HT-29 (cell line): Measurements from ENCODE around the gene SYNGR1. TPM values are rescaled to one million over a fixed set of nuclear protein-coding genes. Genes with fewer than 3 reads are reported as not detected.
"Not testable (repeated sequence)": the region's sequence is repeated elsewhere in the genome, so short reads cannot be mapped to it uniquely, and the experiment has no call there.

Experiments used
- DNase-seq: peaks from one replicate; pipeline ENCODE4 v3.0.0-alpha.2; 2015; ENCODE audit warnings: low spot score
- total RNA-seq: library from RNA; depleted of rRNA; stranded (reverse); fragments of >200 nt; shearing (Covaris generic); gene quantifications from 2 replicates; pipeline ENCODE4 v1.2.3, GENCODE V29; 2014

Gene SYNGR1
- total RNA-seq, 1 experiment from 2014 or later = not detected

DNA sequence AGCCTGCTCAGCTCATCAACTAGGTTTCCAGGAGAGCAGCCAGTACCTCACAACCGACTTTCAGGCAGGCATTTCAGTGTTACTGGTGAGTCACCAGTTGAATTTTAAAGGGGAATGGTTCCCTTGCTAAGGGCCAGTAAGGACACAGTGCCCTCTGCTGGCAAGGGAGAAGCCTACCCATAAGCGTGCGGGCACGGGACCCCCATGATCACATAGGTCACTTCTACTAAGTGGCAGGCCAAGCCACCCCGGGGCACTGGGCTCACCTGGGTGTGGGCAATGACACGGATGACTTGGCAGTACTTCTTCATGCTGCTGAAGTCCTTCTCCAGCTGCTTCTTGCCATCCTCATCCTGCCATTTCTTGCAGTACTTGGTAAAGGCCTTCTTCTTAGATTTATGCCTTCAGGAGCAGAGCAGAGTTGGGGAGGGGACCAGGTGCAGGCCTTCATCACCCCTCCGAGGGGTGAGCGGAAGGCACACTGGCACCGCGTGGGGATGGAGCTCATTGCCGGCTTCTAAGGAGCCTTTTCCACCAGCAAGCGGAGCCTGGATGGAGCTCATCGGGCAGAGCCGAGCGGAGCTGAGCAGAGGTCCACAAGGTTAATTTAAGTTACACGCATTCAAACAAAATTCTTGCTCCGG is 33.2 kb upstream of the SYNGR1 start:
- DNase-seq = peak; percentile 80

DNA sequence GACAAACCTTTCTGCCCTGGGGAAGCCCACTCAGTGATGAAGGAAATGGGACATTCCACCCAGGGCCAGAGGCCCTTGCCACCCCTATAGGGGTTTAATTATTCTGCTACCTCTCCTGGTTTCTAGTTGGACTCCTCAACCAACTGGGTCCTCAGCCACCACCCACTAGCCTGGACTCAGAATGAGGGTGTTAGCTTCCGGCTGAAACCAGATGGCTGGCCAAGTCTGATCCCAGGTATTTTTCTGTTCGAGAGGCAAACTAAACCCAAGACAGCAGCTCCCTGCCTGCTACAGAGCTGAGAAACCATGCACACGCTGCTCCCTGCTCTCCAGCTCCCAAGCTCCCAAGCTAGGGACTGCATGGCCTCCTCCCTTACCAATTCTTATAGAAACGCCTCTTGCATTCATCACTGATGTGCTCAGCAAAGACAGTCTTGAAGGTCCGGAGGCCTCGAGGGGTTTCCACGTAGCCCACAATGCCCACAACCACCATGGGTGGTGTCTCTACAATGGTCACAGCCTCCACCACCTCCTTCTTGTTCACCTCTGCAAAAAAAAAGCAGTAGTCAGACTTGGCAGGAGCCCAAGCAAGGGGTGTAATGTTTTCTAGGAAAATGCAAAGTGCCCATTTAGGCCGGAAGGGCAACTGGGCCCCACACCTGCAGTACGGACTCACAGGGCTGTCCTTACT is 32.6 kb upstream of the SYNGR1 start:
- DNase-seq = peak; percentile 23

DNA sequence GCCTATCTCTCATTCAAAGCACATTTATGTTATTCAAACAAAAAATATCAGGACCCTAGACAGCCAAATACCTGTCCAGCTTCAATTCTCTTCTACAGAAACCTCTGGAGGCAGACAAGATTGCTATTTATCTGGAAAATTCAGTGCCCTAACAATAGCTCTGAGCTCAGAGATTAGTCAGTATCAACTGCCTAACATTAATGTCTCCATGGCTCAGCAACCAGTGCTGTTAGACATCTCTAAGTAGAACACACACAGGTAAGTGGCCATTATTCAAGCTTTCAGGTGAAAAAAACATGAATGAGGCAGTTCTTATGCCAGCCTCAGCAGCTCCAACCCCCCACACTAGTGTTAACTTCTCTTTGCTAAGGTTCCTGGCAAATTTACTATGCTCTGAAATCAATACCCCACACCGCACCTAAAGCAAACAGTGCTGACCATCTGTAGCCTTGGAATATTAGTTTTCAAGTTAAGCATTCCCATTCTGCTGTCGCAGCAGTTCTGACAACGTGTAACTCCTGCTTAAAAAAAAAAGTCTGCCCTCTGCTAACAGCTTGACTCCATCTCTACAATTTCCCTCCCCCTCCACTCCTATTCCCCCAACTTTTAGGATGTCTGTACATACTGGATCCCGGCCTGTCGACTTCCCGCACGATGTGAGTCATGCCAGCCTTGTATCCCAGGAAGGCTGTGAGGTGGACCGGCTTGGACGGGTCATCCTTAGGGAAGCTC is 31.9 kb upstream of the SYNGR1 start:
- no peak for DNase-seq

DNA sequence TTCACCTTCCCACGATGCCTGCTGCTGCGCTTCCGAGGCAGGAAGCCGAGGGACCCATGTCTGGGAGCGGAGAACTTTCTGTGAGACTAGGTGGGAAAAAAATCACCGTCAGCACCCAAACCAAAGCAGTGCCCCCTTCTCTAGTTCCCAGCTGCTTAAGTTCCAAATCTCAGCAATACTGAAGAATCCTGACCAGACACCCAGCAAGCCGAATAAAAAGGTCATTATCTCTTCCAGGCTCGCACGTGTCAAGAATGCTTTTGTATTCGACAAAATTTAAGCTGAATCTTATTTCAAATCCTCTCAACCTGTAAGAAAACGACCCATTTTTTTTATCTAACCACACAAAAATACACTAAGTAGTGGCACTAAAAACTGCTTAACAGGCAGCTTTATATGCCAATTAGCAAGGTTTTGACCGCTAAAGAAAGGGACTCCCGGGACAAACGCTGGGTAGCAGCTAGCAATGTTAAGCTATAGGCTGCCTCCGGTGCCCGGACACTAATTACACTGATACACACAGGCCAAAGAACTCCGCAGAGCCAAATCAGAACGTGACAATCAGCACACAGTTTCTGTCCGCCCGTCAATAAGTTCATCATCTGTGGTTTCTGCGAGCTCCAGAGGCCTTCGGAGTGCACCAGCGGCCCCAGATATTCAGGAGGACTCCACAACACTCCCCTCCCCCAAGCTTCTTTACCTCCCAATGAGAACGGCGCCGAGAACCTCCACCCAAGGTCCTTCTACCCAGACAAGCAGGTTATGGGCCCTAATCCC is 31.1 kb upstream of the SYNGR1 start:
- peak; percentile 58 for DNase-seq

DNA sequence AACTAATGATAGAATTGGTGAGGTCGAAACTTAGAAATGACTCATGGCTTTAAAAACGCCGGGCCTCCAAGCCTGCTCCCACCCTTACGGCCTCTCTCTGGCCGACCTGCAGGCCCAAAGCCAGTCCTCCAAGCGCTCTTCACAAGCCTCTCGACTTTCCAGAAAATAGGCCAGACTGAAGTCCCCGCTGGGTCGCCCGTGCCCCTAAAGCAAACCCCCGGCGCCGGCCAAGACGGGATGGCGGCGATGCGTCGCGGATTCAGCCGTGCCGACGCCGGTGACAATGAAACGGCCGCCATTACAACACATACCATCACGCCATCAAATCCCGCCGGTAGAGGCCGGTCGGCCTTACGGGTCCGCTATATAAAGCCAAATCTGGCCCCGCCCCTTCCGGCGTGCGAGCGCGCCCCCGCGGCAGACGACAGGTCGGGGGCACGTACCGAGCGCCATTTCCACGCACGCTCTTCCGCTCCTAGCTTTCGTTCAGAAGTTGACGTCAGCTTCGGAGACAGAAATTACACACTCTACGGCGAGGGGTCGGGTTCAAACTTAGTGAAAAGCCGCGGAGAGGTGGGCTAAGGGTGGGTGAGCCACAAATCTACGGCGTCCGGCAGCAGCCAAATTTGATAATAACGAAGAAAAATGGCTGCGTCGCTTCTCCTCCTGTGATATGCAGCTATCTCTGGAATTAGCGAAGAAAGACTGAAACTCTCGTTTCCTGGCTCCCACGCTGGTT is 30.3 kb upstream of the SYNGR1 start, which contains the start of gene RPL3:
Gene RPL3, minus strand, starts transcription at position 340 of the 739 bp plus-strand sequence. Its CDS starts 26 bp downstream, at position 314.
- peak; percentile 83 for DNase-seq

DNA sequence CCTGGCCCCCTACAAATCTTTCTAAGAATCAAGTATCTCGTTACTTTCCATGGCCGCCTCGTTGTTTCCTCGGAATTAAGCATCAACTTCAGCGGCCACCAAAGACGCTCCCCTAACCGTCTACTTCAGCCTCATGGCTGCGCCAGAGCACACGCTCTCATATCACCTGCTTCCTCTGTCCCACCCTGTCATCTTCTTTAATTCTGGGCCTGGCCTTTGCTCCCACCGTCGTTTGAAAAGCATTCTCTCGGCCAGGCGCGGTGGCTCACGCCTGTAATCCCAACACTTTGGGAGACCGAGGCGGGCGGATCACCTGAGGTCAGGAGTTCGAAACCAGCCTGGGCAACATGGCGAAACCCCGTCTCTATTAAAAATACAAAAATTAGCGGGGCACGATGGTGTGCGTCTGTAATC is 29.2 kb upstream of the SYNGR1 start:
- DNase-seq = not testable (repeated sequence)

DNA sequence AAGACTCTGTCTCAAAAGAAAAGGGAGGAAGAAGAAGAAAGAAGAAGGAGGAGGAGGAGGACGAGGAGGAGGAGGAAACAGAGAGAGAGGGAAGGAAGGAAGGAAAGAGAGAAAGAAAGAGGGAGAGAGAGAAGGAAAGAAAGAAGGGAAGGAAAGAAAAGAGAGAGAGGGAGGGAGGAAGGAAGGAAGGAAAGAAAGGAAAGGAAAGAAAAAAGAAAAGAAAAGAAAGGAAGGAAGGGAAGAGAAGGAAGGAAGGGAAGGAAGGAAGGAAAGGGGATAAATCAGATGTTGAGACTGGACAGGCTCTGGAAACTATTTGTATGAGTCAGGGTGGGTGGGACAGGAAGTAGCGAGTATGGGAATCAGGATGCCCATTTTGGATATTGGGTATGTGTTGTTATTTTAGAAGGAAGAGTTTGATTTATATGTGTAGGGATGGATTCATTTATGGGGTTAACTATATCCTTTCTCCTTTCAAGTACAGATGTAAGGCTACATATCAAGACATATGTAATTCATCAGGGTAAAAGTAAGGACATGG is 24.3 kb upstream of the SYNGR1 start:
- DNase-seq = no peak

DNA sequence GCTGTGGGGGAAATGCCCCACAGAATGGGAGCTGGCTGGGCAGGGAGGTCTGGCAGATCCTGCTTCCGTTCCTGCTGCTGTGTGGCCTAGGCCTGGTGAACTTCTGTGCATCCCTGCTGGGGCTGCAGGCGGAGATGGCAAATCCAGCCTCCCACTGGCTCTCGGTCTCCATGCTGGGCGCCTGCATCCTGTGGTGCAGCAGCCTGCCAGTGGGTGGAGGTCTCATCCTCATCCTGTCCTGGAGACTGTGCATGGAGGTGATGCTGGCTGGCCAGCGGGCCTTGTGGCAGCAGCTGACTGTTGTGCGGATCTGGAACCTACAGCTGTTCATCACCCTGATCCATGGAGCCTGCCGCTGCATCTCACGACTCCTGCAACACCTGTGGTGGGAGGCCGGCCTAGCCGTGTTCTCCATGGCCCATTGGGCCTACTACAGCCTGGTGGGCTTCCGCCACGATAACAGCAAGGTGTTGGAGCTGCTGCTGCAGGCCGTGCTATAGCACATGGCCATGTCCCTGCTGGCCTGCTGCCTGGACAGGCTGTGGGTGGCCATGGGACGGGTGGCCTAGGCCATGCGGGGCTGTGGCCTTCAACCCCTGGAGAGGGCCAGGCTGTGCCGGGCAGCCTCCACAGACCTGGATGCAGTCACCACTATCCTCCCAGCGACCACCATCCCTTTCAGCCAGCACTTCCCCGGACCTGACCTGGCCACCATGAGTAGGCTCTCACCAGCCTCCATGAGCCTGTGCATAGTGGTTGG is 21.6 kb upstream of the SYNGR1 start:
- no peak for DNase-seq

DNA sequence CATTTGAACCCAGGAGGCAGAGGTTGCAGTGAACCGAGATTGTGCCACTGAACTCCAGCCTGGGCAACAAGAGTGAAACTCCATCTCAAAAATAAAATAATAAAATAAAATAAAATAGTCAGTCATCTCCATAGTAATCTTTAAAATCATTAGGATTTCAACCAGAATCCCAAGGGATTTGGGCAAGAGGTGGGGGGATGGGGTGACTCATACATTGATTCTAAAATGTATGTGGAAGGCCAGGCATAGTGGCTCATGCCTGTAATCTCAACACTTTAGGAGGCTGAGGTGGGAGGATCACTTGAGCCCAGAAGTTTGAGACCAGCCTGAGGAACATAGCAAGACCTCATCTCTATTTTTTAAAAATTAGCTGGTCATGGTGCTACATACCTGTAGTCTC is 19.2 kb upstream of the SYNGR1 start:
- DNase-seq = not testable (repeated sequence)

DNA sequence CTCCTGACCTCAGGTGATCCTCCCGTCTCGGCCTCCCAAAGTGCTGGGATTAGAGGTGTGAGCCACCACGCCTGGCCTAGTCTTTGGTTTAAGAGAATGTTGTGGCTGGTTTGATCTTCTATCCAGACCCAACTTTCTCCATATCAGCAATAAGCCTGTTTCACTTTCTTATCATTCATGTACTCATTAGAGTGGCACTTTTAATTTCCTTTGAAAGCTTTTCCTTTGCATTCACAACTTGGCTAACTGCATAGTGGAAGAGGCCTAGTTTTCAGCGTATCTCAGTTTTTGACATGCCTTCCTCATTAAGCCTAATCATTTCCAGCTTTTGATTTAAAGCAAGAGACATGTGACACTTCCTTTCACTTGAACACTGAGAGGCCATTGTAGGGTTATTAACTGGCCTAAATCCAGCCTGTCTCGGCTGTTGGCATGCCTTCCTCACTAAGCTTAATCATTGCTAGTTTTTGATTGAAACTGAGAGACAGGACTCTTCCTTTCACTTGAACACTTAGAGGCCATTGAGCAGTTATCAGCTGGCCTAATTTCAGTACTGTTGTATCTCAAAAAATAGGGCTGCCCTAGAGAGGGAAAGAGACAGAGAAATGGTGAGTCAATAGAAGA is 17.2 kb upstream of the SYNGR1 start:
- no peak for DNase-seq

DNA sequence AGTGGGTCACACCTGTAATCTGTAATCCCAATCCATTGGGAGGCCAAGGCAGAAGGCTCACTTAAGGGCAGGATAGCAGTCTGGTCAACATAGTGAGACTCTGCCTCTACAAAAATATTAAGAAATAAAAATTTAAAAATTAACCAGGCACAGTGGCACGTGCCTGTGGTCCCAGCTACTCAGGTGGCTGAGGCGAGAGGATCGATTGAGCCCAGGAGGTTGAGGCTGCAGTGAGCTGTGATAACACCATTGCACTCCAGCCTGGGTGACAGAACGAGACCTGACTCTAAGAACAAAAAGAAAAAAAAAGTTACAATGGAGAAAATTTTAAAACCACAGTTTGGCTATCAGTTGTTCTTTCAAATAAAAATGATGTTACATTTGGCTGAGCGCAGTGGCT is 13.4 kb upstream of the SYNGR1 start:
- DNase-seq = no peak

DNA sequence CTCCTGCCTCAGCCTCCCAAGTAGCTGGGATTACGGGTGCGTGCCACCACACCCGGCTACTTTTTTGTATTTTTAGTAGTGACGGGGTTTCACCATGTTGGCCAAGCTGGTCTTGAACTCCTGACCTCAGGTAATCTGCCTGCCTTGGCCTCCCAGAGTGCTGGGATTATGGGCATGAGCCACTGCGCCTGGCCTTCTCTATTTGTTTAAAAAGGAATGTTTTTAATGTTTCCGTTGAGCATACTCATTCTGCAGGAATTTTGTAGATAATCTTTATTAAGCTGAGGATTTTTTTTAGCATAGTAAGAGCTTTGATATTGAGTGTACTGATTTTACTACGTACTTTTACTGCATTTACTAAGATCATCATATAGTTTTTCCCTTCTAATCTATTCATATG is 10.0 kb upstream of the SYNGR1 start:
- not testable (repeated sequence) for DNase-seq

DNA sequence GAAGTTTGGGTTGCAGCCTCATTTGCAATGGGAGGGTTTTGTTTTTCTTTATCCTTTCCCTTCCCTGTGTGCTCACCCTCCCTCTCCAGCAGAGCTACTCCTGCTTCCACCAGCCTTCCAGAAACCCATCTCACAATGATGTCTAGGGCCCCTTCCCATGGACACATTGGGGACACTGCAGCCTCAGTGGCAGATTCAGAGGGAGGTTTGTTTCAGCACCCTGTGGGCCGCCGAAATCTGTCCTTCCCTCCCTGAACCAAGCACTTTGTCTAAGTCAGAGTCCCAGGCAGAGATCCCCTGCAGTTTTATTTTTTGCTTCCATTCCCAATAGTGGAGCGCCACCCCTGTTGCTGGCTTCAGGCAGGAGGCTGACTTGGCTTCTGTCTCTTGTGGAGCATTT is 8.6 kb upstream of the SYNGR1 start:
- DNase-seq = no peak

DNA sequence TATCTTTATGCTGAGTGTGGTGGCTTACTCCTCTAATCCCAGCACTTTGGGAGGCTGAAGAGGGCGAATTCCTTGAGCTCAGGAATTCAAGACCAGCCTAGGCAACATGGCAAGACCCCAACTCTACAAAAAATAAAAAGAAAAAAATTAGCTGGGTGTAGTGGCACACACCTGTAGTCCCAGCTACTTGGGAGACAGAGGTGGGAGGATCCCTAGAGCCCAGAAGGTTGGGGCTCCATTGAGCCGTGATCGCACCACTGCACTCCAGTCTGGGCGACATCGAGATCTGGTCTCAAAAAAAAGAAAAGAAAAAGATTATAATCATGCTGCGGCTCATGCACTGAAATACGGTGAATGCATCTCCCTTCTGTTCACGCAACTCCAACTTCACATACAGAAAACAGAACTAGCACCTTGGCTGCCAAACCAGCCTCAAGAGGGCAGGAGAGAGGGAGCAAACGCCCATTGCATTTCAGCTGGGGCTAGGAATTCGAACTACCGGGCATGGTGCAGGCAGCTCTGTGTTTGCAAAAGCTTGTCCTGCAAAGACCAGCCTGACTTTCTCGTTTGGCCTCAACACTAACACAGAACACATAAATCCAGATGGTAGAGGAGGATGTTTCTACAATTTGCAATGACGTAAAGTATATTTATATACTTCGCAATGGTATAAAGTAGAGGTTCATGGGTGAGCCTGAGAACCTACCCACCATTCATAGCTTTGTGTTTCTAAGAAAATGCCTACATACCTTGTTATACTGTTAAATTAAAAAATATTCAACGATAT is 6.3 kb upstream of the SYNGR1 start:
- DNase-seq = peak; percentile 55

DNA sequence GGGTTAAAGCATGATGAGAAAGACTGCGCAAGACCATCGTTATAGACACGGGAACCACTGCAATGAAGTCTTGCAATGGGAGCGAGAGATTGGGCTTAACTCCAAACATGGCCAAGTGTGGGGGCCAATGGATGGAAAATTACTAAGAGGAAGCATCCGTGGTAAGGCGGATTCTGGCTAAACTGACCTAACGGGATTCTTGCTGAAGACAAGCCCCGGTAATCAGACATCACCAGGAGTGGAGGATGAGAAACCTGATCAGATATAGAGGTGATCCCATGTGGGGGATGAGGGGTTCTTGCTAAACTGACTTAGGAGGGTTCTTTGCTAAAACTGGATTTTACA is 5.8 kb upstream of the SYNGR1 start:
- DNase-seq = no peak

DNA sequence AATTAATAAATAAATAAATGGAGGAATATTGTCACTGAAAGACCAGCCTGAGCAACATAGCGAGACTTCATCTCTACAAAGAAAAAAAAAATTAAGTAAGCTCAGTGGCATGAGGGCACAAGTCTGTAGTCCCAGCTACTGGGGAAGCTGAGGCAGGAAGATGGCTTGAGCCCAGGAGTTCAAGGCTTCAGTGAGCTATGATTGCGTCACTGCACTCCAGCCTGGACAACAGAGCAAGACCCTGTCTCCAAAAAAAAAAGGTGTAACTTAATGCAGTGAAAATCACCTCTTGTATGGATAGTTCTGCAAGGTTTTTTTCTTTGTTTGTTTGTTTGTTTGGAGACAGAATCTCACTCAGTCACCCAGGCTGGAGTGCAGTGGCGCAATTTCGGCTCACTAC is 4.6 kb upstream of the SYNGR1 start:
- DNase-seq = no peak

DNA sequence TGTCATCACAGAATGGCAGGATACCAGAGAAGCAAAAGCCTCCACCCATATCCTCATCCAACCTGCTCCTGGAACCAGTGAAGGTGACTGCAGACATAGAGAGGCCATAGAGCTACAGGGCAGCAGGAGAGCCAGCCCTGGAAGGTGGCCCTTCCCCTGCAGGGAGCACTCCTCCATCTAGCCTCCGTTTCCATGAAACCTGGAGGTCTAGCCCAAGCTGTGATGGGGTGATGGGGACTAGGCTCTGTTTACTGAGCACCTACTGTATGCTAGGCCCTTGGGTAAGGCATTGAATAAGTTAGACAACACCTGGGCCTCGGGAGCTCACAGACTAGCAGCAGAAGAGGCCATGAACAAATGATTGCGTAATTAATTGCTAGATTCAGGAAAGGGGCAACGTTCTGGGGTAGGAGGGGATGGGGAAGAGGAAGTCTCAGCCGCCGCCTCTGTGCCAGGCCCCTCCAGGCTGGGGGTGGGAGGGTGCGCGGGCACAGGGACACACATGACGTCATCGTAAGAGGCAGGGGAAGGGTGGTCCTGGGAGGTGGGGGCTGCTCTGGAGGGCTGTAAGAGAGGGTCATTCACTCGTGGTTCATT is 784 bp upstream of the SYNGR1 start:
- no peak for DNase-seq

DNA sequence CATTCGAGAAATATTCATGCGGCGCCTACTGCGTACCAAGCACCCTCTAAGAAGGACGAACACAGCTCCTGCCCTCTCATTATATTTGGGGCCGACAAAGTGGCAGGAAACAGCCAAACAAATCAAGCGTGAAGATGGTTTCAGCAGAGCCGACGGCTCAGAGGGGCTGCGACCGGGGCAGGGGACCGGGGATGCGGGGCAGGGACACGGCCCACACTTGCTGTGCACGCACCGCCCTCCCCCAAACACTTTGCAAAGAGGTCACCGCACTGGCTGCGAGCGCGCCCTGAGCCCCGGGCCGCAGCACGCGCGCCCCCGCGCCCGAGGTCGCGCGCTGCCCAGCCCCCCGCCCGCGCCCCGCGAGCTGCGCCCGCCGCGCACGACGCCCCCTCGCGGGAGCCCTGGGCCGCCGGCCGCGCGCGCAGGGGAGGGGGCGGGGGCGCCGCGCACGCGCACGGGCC is 255 bp upstream of the SYNGR1 start:
- no peak for DNase-seq
